Measurements from ENCODE around the gene CYSLTR2. TPM values are rescaled to one million over a fixed set of nuclear protein-coding genes. Genes with fewer than 3 reads are reported as not detected.

Gene CYSLTR2
- total and polyA plus RNA-seq, 9 of the 15 experiments (the other 6 are each of a cell fraction or from before 2014, with no cell fraction given): not detected

DNA sequence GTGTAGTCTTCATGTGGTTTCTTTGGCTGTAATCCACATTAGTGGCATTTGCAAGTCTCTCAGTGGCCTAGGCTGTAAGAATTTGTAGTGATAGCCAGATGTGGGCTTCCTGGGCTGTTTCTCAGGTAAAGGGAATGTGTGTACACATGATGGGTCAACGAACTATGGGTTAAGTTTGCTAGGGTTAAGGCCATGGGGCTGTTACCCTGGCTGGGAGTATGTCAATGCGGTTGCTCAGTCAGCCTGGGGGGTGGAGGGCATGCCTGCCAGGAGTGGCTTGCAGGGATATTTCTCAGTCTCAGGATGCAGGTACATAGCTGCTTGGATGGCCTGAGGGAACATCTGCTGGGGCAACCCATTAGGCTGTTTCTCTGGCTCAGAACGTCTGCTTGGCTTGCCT, 13.4 kb downstream of the CYSLTR2 start:
- FAIRE-seq (no peak), ATAC-seq (no peak), DNase-seq (ENCODE audit: extremely low read depth in 1 of 4, low spot score in 3 of 4) (no peak)
- H3K9me1 ChIP-seq (ENCODE audit: control insufficient read depth, insufficient read depth, low read length): no peaks in the 10 kb centered on the region
- CTCF ChIA-PET (ENCODE audit: low intra/inter-chr PET ratio): no interaction called here
- H3K36me3 ChIP-seq (ENCODE audit: control insufficient read depth, insufficient read depth, low read length): no peaks in the 10 kb centered on the region
- no peaks in the 10 kb centered on the region for H3K27me3 ChIP-seq (ENCODE audit: control insufficient read depth in 2 of 2, insufficient read depth in 2 of 2, low read length in 2 of 2)
- H3K4me3 ChIP-seq: no peak overlapping the region
- BruUV-seq (replicated peaks): no TSS peak
- H2AFZ ChIP-seq (ENCODE audit: low read depth, low read length): no peak overlapping the region
- POLR2A ChIA-PET: no interaction called here
- no peak overlapping the region for H3K27ac ChIP-seq (ENCODE audit: extremely low read depth, low read depth, low read length)
- no peaks in the 10 kb centered on the region for H3K79me2 ChIP-seq (ENCODE audit: control insufficient read depth, insufficient read depth, low read length)
- H4K20me1 ChIP-seq (replicated peaks; ENCODE audit: control insufficient read depth, insufficient read depth, low read length): no peaks in the 10 kb centered on the region
- no peak overlapping the region for H3K9ac ChIP-seq (ENCODE audit: insufficient read depth in 1 of 2, low read depth in 2 of 2, low read length in 2 of 2)
- H3K4me1 ChIP-seq (replicated peaks in 1 of 2; ENCODE audit: control insufficient read depth in 2 of 2, insufficient read depth in 2 of 2, low read length in 2 of 2): no peaks in the 10 kb centered on the region
- in situ Hi-C loops (cut with MboI): no loop called here
- no peak for TF ChIP-seq ETS2 (tag; IDR thresholded peaks at IDR 0.05; ENCODE audit: borderline replicate concordance, poor library complexity, severe bottlenecking)
- TF ChIP-seq ZFX (CRISPR knock-in tag; IDR thresholded peaks at IDR 0.05): no peak
- no peak for TF ChIP-seq ZNF668 (CRISPR knock-in tag; IDR thresholded peaks at IDR 0.05)
- TF ChIP-seq, protein P1, sequence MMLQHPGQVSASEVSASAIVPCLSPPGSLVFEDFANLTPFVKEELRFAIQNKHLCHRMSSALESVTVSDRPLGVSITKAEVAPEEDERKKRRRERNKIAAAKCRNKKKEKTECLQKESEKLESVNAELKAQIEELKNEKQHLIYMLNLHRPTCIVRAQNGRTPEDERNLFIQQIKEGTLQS (IDR thresholded peaks at IDR 0.05): no peak
- TF ChIP-seq, protein P1 (CRISPR knock-in tag; conservative IDR thresholded peaks at IDR 0.05): no peak
- no peak for TF ChIP-seq MTF1 (CRISPR knock-in tag; IDR thresholded peaks at IDR 0.05; ENCODE audit: borderline replicate concordance)
- TF ChIP-seq, protein P2, sequence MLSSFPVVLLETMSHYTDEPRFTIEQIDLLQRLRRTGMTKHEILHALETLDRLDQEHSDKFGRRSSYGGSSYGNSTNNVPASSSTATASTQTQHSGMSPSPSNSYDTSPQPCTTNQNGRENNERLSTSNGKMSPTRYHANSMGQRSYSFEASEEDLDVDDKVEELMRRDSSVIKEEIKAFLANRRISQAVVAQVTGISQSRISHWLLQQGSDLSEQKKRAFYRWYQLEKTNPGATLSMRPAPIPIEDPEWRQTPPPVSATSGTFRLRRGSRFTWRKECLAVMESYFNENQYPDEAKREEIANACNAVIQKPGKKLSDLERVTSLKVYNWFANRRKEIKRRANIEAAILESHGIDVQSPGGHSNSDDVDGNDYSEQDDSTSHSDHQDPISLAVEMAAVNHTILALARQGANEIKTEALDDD (IDR thresholded peaks at IDR 0.05): no peak
- no peak for TF ChIP-seq ZNF274 (IDR thresholded peaks at IDR 0.05; ENCODE audit: borderline replicate concordance, low read depth, low read length)
- no peaks in the 10 kb centered on the region for H3K9me3 ChIP-seq (replicated peaks; ENCODE audit: control insufficient read depth, insufficient read depth, low read depth, low read length)
- intact Hi-C loops (cut with micrococcal nuclease): no loop called here
- WGBS (ENCODE audit: insufficient coverage, low coverage, missing lambda C conversion rate): 4% methylated on average over 3 of the region's 3 CpGs
- no peak overlapping the region for H3K4me2 ChIP-seq (ENCODE audit: insufficient read depth, low read length)

All from K562 (cell line).